GM12878 (cell line): ENCODE data around the gene SPAG16. TPM values are rescaled to one million over a fixed set of nuclear protein-coding genes. Genes with fewer than 3 reads are reported as not detected.

ENCODE experiments used
- ATAC-seq: fragments of 200-7000 bp; cut with Tn5 transposase; 3 replicates; pipeline ENCODE4 v1.9.1; 2020; ENCODE audit warnings: mild to moderate bottlenecking, moderate library complexity
- BruUV-seq: library from RNA; stranded (reverse); fragments of 400-500 nt; replicated peaks from 2 replicates; lab custom pipeline; 2021; lab: Mats Ljungman, UMichigan
- CTCF ChIA-PET: fragments of 300-600 bp; sonication (Branson Sonifier 250); formaldehyde crosslinking; extraction: SDS; loops from one replicate; lab custom pipeline; 2021; ENCODE audit warnings: inconsistent platforms; lab: Yijun Ruan, JAX
- POLR2A ChIA-PET: fragments of 350-600 bp; formaldehyde crosslinking; extraction: SDS; loops from one replicate; lab custom pipeline; 2021; ENCODE audit warnings: inconsistent platforms; lab: Charles Lee
- RAD21 ChIA-PET: fragments of 300-600 bp; sonication (Branson Sonifier 250); formaldehyde crosslinking; loops from one replicate; lab custom pipeline; 2023; ENCODE audit warnings: antibody characterized with exemption; ENCODE audit not compliant: unreplicated experiment; lab: Charles Lee
- SMC1A ChIA-PET: fragments of 300-600 bp; sonication (Branson Sonifier 250); formaldehyde crosslinking; loops from one replicate; lab custom pipeline; 2023; ENCODE audit not compliant: unreplicated experiment, uncharacterized antibody; lab: Charles Lee
- DNase-seq: peaks from one replicate; pipeline ENCODE4 v3.0.0-alpha.2; 2011; ENCODE audit warnings: low read depth, low spot score
- FAIRE-seq: peaks from 3 replicates; lab custom pipeline; 2011; peaks lifted over from hg19 to GRCh38; lab: Jason Lieb, UNC
- H2AFZ ChIP-seq: 2 replicates; pipeline ENCODE4 v1.6.0; 2011; ENCODE audit warnings: low read depth, low read length, control low read depth; ENCODE audit not compliant: control insufficient read depth
- H3K27ac ChIP-seq: 2 replicates; pipeline ENCODE4 v1.5.1; 2011; ENCODE audit warnings: control low read depth; ENCODE audit not compliant: control insufficient read depth, insufficient read depth
- H3K27me3 ChIP-seq, 2 experiments: replicated peaks in 1 of 2; 2 replicates each; pipeline versions ENCODE4 v1.6.0 to v1.6.1; 2011; ENCODE audit warnings: low read length in 1 of 2; ENCODE audit not compliant: control insufficient read depth in 2 of 2, insufficient read depth in 2 of 2
- H3K36me3 ChIP-seq, 2 experiments: 2 replicates each; pipeline ENCODE4 v1.5.1; 2011; ENCODE audit warnings: low read length in 1 of 2; ENCODE audit not compliant: control insufficient read depth in 2 of 2, insufficient read depth in 2 of 2
- H3K4me1 ChIP-seq: 2 replicates; pipeline ENCODE4 v1.6.1; 2011; ENCODE audit warnings: mild to moderate bottlenecking, low read length, moderate library complexity, mixed read lengths; ENCODE audit not compliant: control insufficient read depth, insufficient read depth
- H3K4me2 ChIP-seq: 2 replicates; pipeline ENCODE4 v1.6.0; 2011; ENCODE audit warnings: control low read depth; ENCODE audit not compliant: control insufficient read depth, insufficient read depth
- H3K4me3 ChIP-seq: fragments of 200-600 bp; sonication (generic); 2 replicates; pipeline ENCODE4 v1.5.1; 2016
- H3K79me2 ChIP-seq: 2 replicates; pipeline ENCODE4 v1.6.0; 2011; ENCODE audit warnings: low read length; ENCODE audit not compliant: control insufficient read depth, insufficient read depth
- H3K9ac ChIP-seq: 2 replicates; pipeline ENCODE4 v1.8.0; 2011; ENCODE audit warnings: low read length, control low read depth, mixed read lengths; ENCODE audit not compliant: control insufficient read depth, insufficient read depth
- H3K9me3 ChIP-seq: replicated peaks from 3 replicates; pipeline ENCODE4 v1.5.1; 2011; ENCODE audit warnings: mild to moderate bottlenecking, low read length; ENCODE audit not compliant: control insufficient read depth, insufficient read depth
- H4K20me1 ChIP-seq: 2 replicates; pipeline ENCODE4 v1.6.0; 2011; ENCODE audit not compliant: control insufficient read depth, insufficient read depth
- BCL11A ChIP-seq: IDR thresholded peaks from 2 replicates; pipeline ENCODE4 v1.6.1; 2011; ENCODE audit warnings: low read depth, low read length
- CHD4 ChIP-seq: fragments of 200-600 bp; sonication (generic); IDR thresholded peaks from 2 replicates; pipeline ENCODE4 v1.6.1; 2016; ENCODE audit warnings: mild to moderate bottlenecking
- EED ChIP-seq: sonication (generic); IDR thresholded peaks from 2 replicates; pipeline ENCODE4 v1.6.1; 2016; ENCODE audit warnings: antibody characterized with exemption, low read depth
- FOXM1 ChIP-seq: IDR thresholded peaks from 2 replicates; pipeline ENCODE4 v1.6.1; 2012; ENCODE audit warnings: low read depth, mild to moderate bottlenecking, inconsistent platforms, low read length, moderate library complexity
- GABPA ChIP-seq: IDR thresholded peaks from 2 replicates; pipeline ENCODE4 v1.6.1; 2014; ENCODE audit warnings: antibody characterized with exemption, low read depth, mild to moderate bottlenecking, inconsistent platforms
- MEF2A ChIP-seq: IDR thresholded peaks from 2 replicates; pipeline ENCODE4 v1.6.1; 2011; ENCODE audit warnings: low read depth, mild to moderate bottlenecking, low read length, moderate library complexity; ENCODE audit not compliant: insufficient read depth
- YBX1 ChIP-seq: fragments of 450-650 bp; IDR thresholded peaks from 2 replicates; pipeline ENCODE4 v1.6.1; 2016; ENCODE audit warnings: antibody characterized with exemption
- WGBS: methylation state at CpG from one replicate; pipeline ENCODE4 v1.1.6; 2016; ENCODE audit warnings: low lambda C conversion rate; ENCODE audit not compliant: insufficient replicate concordance, insufficient coverage; ENCODE audit errors: missing lambda C conversion rate; 5-methylcytosine and 5-hydroxymethylcytosine counted together
- in situ Hi-C: fragments of 300-500 bp; cut with MboI; formaldehyde crosslinking; loops from 9 replicates; pipeline ENCODE4 v1.14.3; 2018; ENCODE audit warnings: mixed read lengths
- intact Hi-C: fragments of 100-400 bp; cut with micrococcal nuclease; formaldehyde crosslinking; loops from one replicate; pipeline ENCODE4 v1.14.2; 2022; ENCODE audit not compliant: unreplicated experiment
- polyA plus RNA-seq, 11 experiments: library from polyadenylated mRNA; depleted of rRNA in 4 of 11; unstranded in 6 of 11; stranded (reverse) in 5 of 11; fragments of >200 nt; fragmentation: Nextera tagmentation in 4 of 11; fragmentation: Illumina TruSeq in 1 of 11; extraction: Ambion mirVana in 4 of 11; extraction: Trizol in 1 of 11; gene quantifications; 1 replicate in 1 of 11; 2 replicates in 10 of 11; pipeline versions ENCODE4 v1.2.1 to v1.2.3, GENCODE V29; 2011 to 2016; ENCODE audit warnings: inconsistent platforms in 2 of 11, missing spikeins in 2 of 11, low read depth in 1 of 11
- total RNA-seq, 4 experiments: library from RNA; depleted of rRNA in 3 of 4; stranded (reverse); fragments of >200 nt in 3 of 4; fragmentation: Illumina TruSeq in 1 of 4; extraction: Trizol in 1 of 4; gene quantifications; 2 replicates each; pipeline versions ENCODE4 v1.2.1 to v1.2.3, GENCODE V29; 2013 to 2021
- TF ChIP-seq, protein P1 (sequence below): fragments of 450-650 bp; IDR thresholded peaks from 2 replicates; pipeline ENCODE4 v1.6.1; 2016; ENCODE audit warnings: mild to moderate bottlenecking

The SPAG16 gene
- total and polyA plus RNA-seq, 10 of the 15 experiments (the other 5 are each of a cell fraction or from before 2014, with no cell fraction given) = 6.0 to 25.0 (median 15.2) TPM

- TF ChIP-seq FOXM1 (no peak), YBX1 (no peak)
- TF ChIP-seq, all 136 proteins: peak for 0
Observed at GRCh38 chr2:214096208-214096715, 812.0 kb downstream of the SPAG16 start (continued).

DNA sequence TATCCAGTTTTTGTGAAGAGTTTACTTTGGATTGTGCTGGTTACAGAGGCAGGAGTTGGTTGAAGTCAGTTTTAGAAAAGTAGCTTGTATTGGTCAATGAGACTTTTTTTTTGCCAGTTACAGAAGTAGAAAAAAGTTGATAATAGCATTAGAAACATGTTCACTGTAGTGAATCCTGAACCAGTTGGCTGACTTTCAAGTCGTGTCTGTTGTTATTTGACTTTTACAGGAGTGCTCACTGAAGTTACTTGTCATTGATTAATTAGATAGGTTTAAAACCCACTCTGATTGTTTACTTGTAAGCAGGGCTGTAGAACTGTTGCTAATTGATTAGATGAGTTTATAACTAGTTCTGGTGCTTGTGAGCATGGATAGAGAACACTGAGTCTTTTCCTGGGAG is 814.5 kb downstream of the SPAG16 start:
- Histone ChIP-seq H3K27ac (no peak overlapping the region), H3K27me3 (no peaks in the 10 kb centered on the region), H3K4me2 (no peak overlapping the region), H3K36me3 (no peaks in the 10 kb centered on the region), H3K4me3 (no peak overlapping the region), H3K4me1 (no peaks in the 10 kb centered on the region), H3K9ac (no peak overlapping the region), H3K9me3 (no peaks in the 10 kb centered on the region), H4K20me1 (no peaks in the 10 kb centered on the region), H2AFZ (no peak overlapping the region), H3K79me2 (no peaks in the 10 kb centered on the region)
- ChIA-PET RAD21 (no interaction called here), POLR2A (no interaction called here), CTCF (interaction anchor here (0.6 to 1.7 kb wide), 2 partner anchors 10 to 211 kb away, joined by 3 to 4 read pairs; no protein-coding TSS in a partner anchor), SMC1A (no interaction called here)
- no peak for DNase-seq
- BruUV-seq = no TSS peak
- in situ Hi-C loops (no loop called here), intact Hi-C loops (no loop called here)
- FAIRE-seq = no peak
- TF ChIP-seq, protein P1, sequence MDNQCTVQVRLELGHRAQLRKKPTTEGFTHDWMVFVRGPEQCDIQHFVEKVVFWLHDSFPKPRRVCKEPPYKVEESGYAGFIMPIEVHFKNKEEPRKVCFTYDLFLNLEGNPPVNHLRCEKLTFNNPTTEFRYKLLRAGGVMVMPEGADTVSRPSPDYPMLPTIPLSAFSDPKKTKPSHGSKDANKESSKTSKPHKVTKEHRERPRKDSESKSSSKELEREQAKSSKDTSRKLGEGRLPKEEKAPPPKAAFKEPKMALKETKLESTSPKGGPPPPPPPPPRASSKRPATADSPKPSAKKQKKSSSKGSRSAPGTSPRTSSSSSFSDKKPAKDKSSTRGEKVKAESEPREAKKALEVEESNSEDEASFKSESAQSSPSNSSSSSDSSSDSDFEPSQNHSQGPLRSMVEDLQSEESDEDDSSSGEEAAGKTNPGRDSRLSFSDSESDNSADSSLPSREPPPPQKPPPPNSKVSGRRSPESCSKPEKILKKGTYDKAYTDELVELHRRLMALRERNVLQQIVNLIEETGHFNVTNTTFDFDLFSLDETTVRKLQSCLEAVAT = no peak
- no peak for TF ChIP-seq MEF2A
- no peak for TF ChIP-seq GABPA
- no peak for TF ChIP-seq EED
- TF ChIP-seq BCL11A = no peak
- TF ChIP-seq CHD4 = no peak
- no peak for ATAC-seq
- 0% methylated on average over 1 of the region's 1 CpG for WGBS
